ENCODE measurements around the gene C1QTNF7.

C1QTNF7 gene

GRCh38 chr4:15427701-15428100, at the start of gene C1QTNF7:
TSS of gene C1QTNF7 (plus strand) at chr4:15428033. CDS start at chr4:15435744, 7,711 bp downstream.
- H3K4me1 Mint-ChIP-seq, result peaks cover 20% of the 10 kb centered on the region
- no peak within 1 kb of the TSS for H3K4me3 Mint-ChIP-seq
- H3K27ac Mint-ChIP-seq, result no peak within 1 kb of the TSS
- H3K36me3 Mint-ChIP-seq (ENCODE audit: low read depth), result peaks cover 2% of the 10 kb centered on the region
- DNase-seq (no peak), ATAC-seq (no peak)
- no peaks in the 10 kb centered on the region for H3K27me3 Mint-ChIP-seq
- peaks cover 6% of the 10 kb centered on the region for H3K9me3 Mint-ChIP-seq

- H3K4me3 Mint-ChIP-seq, result no peak overlapping the region
- ATAC-seq, result peak; percentile 60
Measured at GRCh38 chr4:15378062-15378461, 49.8 kb upstream of the C1QTNF7 start.

GRCh38 chr4:15378493-15378892, 49.3 kb upstream of the C1QTNF7 start:
- Mint-ChIP-seq H3K36me3 (ENCODE audit: low read depth) (no peaks in the 10 kb centered on the region), H3K4me1 (peaks cover 34% of the 10 kb centered on the region), H3K27me3 (no peaks in the 10 kb centered on the region), H3K27ac (no peak overlapping the region), H3K4me3 (no peak overlapping the region), H3K9me3 (no peaks in the 10 kb centered on the region)
- DNase-seq (no peak), ATAC-seq (no peak)

More at GRCh38 chr4:15378062-15378461, 49.8 kb upstream of the C1QTNF7 start:
- DNase-seq, result no peak
- H3K27ac Mint-ChIP-seq, result no peak overlapping the region
- H3K27me3 Mint-ChIP-seq, result no peaks in the 10 kb centered on the region
- H3K4me1 Mint-ChIP-seq, result peaks cover 36% of the 10 kb centered on the region
- H3K36me3 Mint-ChIP-seq (ENCODE audit: low read depth), result no peaks in the 10 kb centered on the region
- H3K9me3 Mint-ChIP-seq, result no peaks in the 10 kb centered on the region

- Mint-ChIP-seq H3K36me3 (ENCODE audit: low read depth) (no peaks in the 10 kb centered on the region), H3K4me3 (no peak overlapping the region), H3K27ac (no peak overlapping the region), H3K27me3 (no peaks in the 10 kb centered on the region), H3K9me3 (no peaks in the 10 kb centered on the region), H3K4me1 (peaks cover 15% of the 10 kb centered on the region)
- DNase-seq (no peak), ATAC-seq (no peak)
Measured at GRCh38 chr4:15381806-15382338, 46.0 kb upstream of the C1QTNF7 start.

- no peak for ATAC-seq
- no peaks in the 10 kb centered on the region for H3K9me3 Mint-ChIP-seq
- no peaks in the 10 kb centered on the region for H3K36me3 Mint-ChIP-seq (ENCODE audit: low read depth)
- H3K27me3 Mint-ChIP-seq, result no peaks in the 10 kb centered on the region
- DNase-seq, result no peak
- peaks cover 6% of the 10 kb centered on the region for H3K4me1 Mint-ChIP-seq
- H3K27ac Mint-ChIP-seq, result no peak overlapping the region
- no peak overlapping the region for H3K4me3 Mint-ChIP-seq
Measured at GRCh38 chr4:15382669-15383273, 45.1 kb upstream of the C1QTNF7 start.

GRCh38 chr4:15385515-15385914, 42.3 kb upstream of the C1QTNF7 start:
- no peak overlapping the region for H3K27ac Mint-ChIP-seq

GRCh38 chr4:15385928-15386327, 41.9 kb upstream of the C1QTNF7 start:
- ATAC-seq, result no peak
- DNase-seq, result no peak
- Mint-ChIP-seq H3K4me1 (no peaks in the 10 kb centered on the region), H3K36me3 (ENCODE audit: low read depth) (no peaks in the 10 kb centered on the region), H3K4me3 (no peak overlapping the region), H3K27me3 (no peaks in the 10 kb centered on the region), H3K9me3 (no peaks in the 10 kb centered on the region), H3K27ac (no peak overlapping the region)

More at GRCh38 chr4:15385515-15385914, 42.3 kb upstream of the C1QTNF7 start:
- ATAC-seq, result no peak
- no peak overlapping the region for H3K4me3 Mint-ChIP-seq
- H3K27me3 Mint-ChIP-seq, result no peaks in the 10 kb centered on the region
- H3K36me3 Mint-ChIP-seq (ENCODE audit: low read depth), result no peaks in the 10 kb centered on the region
- no peak for DNase-seq
- H3K9me3 Mint-ChIP-seq, result no peaks in the 10 kb centered on the region
- no peaks in the 10 kb centered on the region for H3K4me1 Mint-ChIP-seq

GRCh38 chr4:15390494-15390893, 37.3 kb upstream of the C1QTNF7 start:
- H3K27ac Mint-ChIP-seq, result no peak overlapping the region
- ATAC-seq (no peak), DNase-seq (no peak)
- H3K4me3 Mint-ChIP-seq, result no peak overlapping the region
- no peaks in the 10 kb centered on the region for H3K4me1 Mint-ChIP-seq
- H3K9me3 Mint-ChIP-seq, result no peaks in the 10 kb centered on the region
- no peaks in the 10 kb centered on the region for H3K36me3 Mint-ChIP-seq (ENCODE audit: low read depth)
- H3K27me3 Mint-ChIP-seq, result no peaks in the 10 kb centered on the region

GRCh38 chr4:15392053-15392805, 35.6 kb upstream of the C1QTNF7 start:
- ATAC-seq, result no peak
- Mint-ChIP-seq H3K4me3 (no peak overlapping the region), H3K36me3 (ENCODE audit: low read depth) (no peaks in the 10 kb centered on the region), H3K27me3 (no peaks in the 10 kb centered on the region), H3K9me3 (no peaks in the 10 kb centered on the region), H3K4me1 (peaks cover 4% of the 10 kb centered on the region), H3K27ac (no peak overlapping the region)
- no peak for DNase-seq

GRCh38 chr4:15395311-15395710, 32.5 kb upstream of the C1QTNF7 start:
- Mint-ChIP-seq H3K4me3 (no peak overlapping the region), H3K9me3 (no peaks in the 10 kb centered on the region), H3K27ac (no peak overlapping the region), H3K4me1 (peaks cover 8% of the 10 kb centered on the region), H3K36me3 (ENCODE audit: low read depth) (no peaks in the 10 kb centered on the region), H3K27me3 (no peaks in the 10 kb centered on the region)
- no peak for ATAC-seq
- no peak for DNase-seq

GRCh38 chr4:15396157-15396800, 31.6 kb upstream of the C1QTNF7 start:
- Mint-ChIP-seq H3K27me3 (no peaks in the 10 kb centered on the region), H3K4me3 (no peak overlapping the region), H3K9me3 (no peaks in the 10 kb centered on the region), H3K27ac (no peak overlapping the region), H3K4me1 (peaks cover 18% of the 10 kb centered on the region), H3K36me3 (ENCODE audit: low read depth) (no peaks in the 10 kb centered on the region)
- DNase-seq, result peak; percentile 64
- peak; percentile 80 for ATAC-seq

GRCh38 chr4:15398001-15398400, 29.8 kb upstream of the C1QTNF7 start:
- DNase-seq (no peak), ATAC-seq (no peak)
- H3K4me1 Mint-ChIP-seq, result peaks cover 29% of the 10 kb centered on the region
- no peak overlapping the region for H3K4me3 Mint-ChIP-seq
- no peaks in the 10 kb centered on the region for H3K9me3 Mint-ChIP-seq
- H3K27me3 Mint-ChIP-seq, result no peaks in the 10 kb centered on the region
- H3K36me3 Mint-ChIP-seq (ENCODE audit: low read depth), result no peaks in the 10 kb centered on the region
- no peak overlapping the region for H3K27ac Mint-ChIP-seq

GRCh38 chr4:15398732-15399131, 29.1 kb upstream of the C1QTNF7 start:
- no peak for ATAC-seq

GRCh38 chr4:15400226-15400625, 27.6 kb upstream of the C1QTNF7 start:
- H3K27ac Mint-ChIP-seq, result no peak overlapping the region
- no peak for DNase-seq
- peaks cover 31% of the 10 kb centered on the region for H3K4me1 Mint-ChIP-seq
- no peak for ATAC-seq
- no peaks in the 10 kb centered on the region for H3K36me3 Mint-ChIP-seq (ENCODE audit: low read depth)
- no peaks in the 10 kb centered on the region for H3K9me3 Mint-ChIP-seq
- H3K27me3 Mint-ChIP-seq, result no peaks in the 10 kb centered on the region
- H3K4me3 Mint-ChIP-seq, result no peak overlapping the region

More at GRCh38 chr4:15398732-15399131, 29.1 kb upstream of the C1QTNF7 start:
- no peak overlapping the region for H3K27ac Mint-ChIP-seq
- no peaks in the 10 kb centered on the region for H3K36me3 Mint-ChIP-seq (ENCODE audit: low read depth)
- no peaks in the 10 kb centered on the region for H3K9me3 Mint-ChIP-seq
- H3K27me3 Mint-ChIP-seq, result no peaks in the 10 kb centered on the region
- no peak overlapping the region for H3K4me3 Mint-ChIP-seq
- DNase-seq, result no peak
- peaks cover 31% of the 10 kb centered on the region for H3K4me1 Mint-ChIP-seq
